ENCODE measurements around the gene NFIA. TPM values are rescaled to one million over a fixed set of nuclear protein-coding genes. Genes with fewer than 3 reads are reported as not detected.
A peak's percentile ranks its signal among the peaks of the same experiment; 100 is the strongest.

NFIA gene
- polyA plus RNA-seq, 10 donors, result 28.0 to 37.7 (median 32.4) TPM

DNA sequence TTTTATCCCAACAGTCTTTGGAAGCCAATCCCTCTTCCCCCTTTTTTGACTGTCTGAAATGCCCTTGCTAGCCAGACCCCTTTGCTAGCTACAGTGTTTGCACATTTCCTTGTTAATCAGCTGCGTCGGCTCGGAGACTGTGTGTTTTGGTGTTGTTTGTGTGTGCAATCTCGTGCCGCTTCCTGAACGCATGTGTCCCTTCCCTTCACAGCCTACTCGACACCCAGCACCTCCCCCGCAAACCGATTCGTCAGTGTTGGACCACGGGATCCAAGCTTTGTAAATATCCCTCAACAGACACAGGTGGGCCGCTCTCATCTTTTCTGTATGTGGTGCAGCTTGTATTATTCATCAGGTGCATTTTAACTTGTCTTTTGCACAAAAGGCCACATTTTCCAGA lies 343.9 kb downstream of the NFIA start:
- peak in 1 of 3 donors; percentile 71 for DNase-seq

GRCh38 chr1:61426885-61427284 lies 344.5 kb downstream of the NFIA start:
- DNase-seq, result peak in 1 of 3 donors; percentile 43

DNA sequence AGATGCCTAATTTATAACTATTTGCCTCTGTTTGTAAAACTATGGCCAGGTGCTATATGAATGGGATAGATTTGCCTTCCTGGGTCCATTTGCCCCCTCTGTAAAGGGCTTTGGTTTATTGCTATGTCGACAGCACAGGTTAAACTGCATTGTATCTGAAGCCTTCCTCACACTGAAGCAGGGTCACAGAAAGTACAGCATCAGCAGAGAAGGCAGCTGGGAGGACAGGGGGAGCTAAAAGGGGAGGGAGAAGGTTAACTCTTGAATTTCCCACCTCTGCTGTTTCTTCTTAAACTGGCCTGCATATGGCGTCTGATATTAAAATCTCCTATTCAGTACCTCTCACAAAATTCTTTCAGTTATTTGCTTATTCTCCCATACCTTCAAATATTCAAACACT lies 345.1 kb downstream of the NFIA start:
- DNase-seq, result peak in 1 of 3 donors; percentile 77

- peak in 1 of 3 donors; percentile 66 for DNase-seq
Measured at GRCh38 chr1:61428146-61428545, 345.8 kb downstream of the NFIA start.

DNA sequence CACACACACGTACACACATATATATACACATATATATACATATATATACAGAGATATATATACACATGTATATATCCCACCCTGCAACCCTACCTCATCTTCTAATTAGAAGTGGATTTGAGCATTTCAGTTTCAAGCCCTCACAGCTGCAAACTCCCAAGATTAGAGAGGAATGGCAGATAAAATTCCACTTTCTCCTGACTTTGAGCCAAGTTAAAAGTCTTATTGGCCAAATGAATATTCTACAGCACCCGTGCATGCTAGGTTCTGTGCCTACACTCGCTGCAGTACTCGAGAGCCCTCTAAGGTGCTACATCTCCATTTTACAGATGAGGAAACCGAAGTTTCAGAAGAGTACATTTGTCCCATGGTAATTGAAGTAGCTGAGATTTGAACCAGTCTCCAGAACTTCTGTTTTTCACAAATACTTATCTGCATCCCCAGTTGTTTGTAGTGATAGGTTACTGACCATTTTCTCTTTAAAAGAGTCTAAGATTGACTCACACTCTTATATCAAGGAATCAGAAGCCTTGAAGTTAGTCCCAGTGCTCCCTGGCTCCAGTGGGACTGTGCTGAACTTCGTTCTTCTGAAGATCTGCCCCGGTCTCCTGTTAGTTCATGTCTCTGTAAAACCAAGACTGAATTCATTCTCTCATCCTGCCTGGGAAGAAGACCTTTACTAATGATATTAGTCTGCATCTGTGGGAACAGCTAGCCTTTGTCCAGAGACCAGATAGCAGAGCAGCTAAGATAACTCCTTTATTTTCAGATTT lies 350.4 kb downstream of the NFIA start:
- no peak for DNase-seq

- no peak for DNase-seq
Measured at GRCh38 chr1:61433646-61434045, 351.3 kb downstream of the NFIA start.

DNA sequence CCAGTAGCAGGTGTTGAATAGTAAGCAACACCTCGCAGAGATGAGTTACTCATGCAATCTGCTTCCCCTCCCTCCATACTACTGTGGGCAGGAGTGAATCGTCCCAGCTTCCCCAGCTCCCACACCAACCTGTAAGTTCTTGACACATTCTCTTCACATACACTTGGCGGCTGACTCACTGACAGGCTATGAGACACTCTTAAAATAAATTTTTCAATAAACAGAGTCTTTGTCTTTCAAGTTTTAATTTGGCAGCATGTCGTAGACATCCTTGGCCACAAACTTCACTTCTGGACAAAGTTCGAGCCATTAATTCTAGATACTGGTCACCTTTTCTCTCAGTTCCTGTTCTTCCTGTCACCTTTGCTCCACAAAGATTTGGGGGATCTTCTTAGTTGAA lies 351.9 kb downstream of the NFIA start:
- no peak for DNase-seq

- no peak for DNase-seq
Measured at GRCh38 chr1:61435226-61435625, 352.9 kb downstream of the NFIA start.

- no peak for DNase-seq
Measured at GRCh38 chr1:61436016-61436415, 353.7 kb downstream of the NFIA start.

DNA sequence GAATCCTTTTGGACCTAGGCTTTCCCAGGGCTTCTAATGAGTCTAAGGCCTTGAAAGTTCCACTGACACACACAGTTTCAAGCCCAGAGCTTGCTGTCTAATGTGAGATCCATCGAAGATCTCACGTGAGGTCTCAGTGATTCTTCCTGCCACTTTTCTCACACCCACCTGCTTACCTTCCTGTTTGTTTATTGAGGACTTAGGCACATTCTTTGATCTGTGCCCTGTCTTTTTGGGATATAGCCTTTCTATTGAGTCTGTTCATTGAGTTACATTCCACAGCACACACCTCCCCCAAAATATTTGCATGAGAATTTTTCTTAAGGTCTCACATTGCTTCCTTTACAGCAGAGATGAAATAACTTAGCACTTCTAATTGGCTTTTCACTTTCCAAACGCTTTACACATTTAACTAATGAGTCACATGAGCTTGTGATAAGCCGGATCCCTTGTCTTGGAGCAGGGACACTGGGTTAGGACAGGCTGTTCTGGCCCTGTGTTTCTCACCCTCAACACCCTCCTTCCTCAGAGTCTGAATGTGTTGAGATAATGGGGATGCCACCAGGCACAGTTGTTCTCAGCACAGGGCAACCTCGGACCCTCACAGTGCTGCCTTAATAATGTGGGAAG lies 354.2 kb downstream of the NFIA start:
- DNase-seq, result no peak

GRCh38 chr1:61439234-61439633 lies 356.9 kb downstream of the NFIA start:
- DNase-seq, result no peak

DNA sequence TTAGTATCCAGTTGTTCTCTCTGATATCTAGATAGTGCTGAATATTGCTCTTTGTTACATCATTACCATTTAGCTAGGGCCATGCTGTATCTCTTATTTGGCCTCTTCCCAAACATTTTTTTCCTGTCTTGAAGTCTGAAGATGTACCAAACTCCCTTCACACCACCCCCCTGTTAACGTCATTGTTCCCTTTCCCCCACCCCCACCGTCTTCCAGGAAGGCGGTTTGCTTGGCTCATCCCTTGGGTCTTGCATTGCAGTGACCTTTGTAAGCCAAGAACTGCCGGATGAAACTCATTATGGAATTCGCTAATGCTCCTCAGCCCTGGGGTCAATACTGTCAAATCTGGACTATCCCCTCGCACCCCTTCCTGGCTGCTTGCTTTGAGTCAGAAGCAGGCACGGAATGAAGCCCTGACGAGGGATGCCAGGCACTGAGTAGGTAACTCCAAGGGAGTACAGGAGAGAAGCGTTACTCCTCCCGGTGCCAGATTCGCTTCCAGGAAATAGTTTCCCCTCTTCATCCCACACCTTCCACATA lies 359.4 kb downstream of the NFIA start:
- peak in 1 of 3 donors; percentile 71 for DNase-seq

GRCh38 chr1:61442544-61442943 lies 360.2 kb downstream of the NFIA start:
- peak in 1 of 3 donors; percentile 63 for DNase-seq

- peak in 1 of 3 donors; percentile 55 for DNase-seq
Measured at GRCh38 chr1:61444288-61444687, 361.9 kb downstream of the NFIA start.

- no peak for DNase-seq
Measured at GRCh38 chr1:61445269-61445825, 363.0 kb downstream of the NFIA start.

- DNase-seq, result peak in 1 of 3 donors; percentile 65
Measured at GRCh38 chr1:61446531-61446991, 364.2 kb downstream of the NFIA start.

GRCh38 chr1:61447106-61447967 lies 365.0 kb downstream of the NFIA start:
- DNase-seq, result peak in 1 of 3 donors; percentile 68

DNA sequence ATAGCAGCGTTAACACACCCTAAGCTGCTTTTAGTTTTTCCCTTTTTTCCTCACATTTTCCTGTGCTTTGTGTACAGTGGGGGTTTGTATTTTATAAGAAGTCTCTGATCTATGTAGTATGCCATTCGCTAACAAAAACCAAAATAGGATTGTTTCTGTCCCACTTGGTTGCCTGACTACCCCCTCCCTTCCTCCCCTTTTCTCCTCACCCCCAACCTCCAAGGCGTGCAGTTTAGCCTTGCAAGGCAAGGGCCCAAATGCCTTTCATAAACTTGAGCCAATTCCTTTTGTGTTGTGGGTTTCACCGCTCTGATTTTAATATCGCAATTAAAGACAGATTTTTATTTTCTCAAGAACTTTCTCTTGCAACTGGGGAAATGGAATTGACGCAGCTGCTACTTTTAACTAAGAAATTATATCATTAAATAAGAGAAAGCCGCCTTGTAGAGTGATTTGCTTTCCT lies 365.6 kb downstream of the NFIA start:
- peak in 1 of 3 donors; percentile 65 for DNase-seq

DNA sequence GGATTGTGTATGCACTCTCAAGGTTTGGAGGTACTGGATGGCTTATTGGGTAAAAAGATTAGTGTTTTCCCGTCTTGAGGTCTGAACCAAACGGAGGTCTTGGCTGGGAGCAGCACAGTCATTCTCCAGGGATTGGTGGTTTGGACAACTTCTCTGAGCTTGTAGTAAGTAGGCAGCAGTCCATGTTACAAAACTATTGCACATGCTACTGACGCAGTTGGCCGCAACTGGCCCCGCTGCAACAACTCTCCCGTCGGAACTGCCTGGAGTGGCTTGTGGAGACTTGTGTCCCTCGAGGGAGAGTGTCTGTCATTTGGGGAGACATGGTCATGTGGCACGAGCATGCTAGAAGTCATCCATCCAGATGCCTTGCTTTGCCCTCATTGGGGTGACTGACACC lies 366.6 kb downstream of the NFIA start:
- DNase-seq, result peak; percentile 88 to 95 (median 89)

- no peak for DNase-seq
Measured at GRCh38 chr1:61449410-61449809, 367.0 kb downstream of the NFIA start.

- DNase-seq, result peak in 1 of 3 donors; percentile 76
Measured at GRCh38 chr1:61450454-61450853, 368.1 kb downstream of the NFIA start.

Data from muscle of back (tissue), 11 donors.